Measurements from ENCODE around the gene IARS1.

Gene IARS1

GRCh38 chr9:92324431-92324830, 30.9 kb upstream of the IARS1 start:
- H3K36me3 ChIP-seq (ENCODE audit: control insufficient read depth, low read depth, low read length) = peaks cover 32% of the 10 kb centered on the region
- H3K27ac ChIP-seq (ENCODE audit: low read length) = no peak overlapping the region
- no peaks in the 10 kb centered on the region for H3K9me3 ChIP-seq (ENCODE audit: control insufficient read depth, low read depth, low read length)
- H3K4me3 ChIP-seq (ENCODE audit: low read length) = peak overlapping the region; percentile 93
- no peaks in the 10 kb centered on the region for H3K27me3 ChIP-seq (ENCODE audit: control insufficient read depth, insufficient read depth, low read length)
- H3K4me1 ChIP-seq (ENCODE audit: control insufficient read depth, low read depth, low read length) = peaks cover 9% of the 10 kb centered on the region
- peak overlapping the region; percentile 96 for H3K9ac ChIP-seq (ENCODE audit: low read length)

- Histone ChIP-seq H3K9ac (ENCODE audit: low read length) (no peak overlapping the region), H3K9me3 (ENCODE audit: control insufficient read depth, low read depth, low read length) (no peaks in the 10 kb centered on the region), H3K27ac (ENCODE audit: low read length) (no peak overlapping the region), H3K27me3 (ENCODE audit: control insufficient read depth, insufficient read depth, low read length) (no peaks in the 10 kb centered on the region), H3K36me3 (ENCODE audit: control insufficient read depth, low read depth, low read length) (peaks cover 77% of the 10 kb centered on the region), H3K4me3 (ENCODE audit: low read length) (no peak overlapping the region), H3K4me1 (ENCODE audit: control insufficient read depth, low read depth, low read length) (no peaks in the 10 kb centered on the region)
These were observed 22.0 kb upstream of the IARS1 start for GRCh38 chr9:92315456-92315855.

- H3K27me3 ChIP-seq (ENCODE audit: control insufficient read depth, insufficient read depth, low read length) = no peaks in the 10 kb centered on the region
- no peak overlapping the region for H3K9ac ChIP-seq (ENCODE audit: low read length)
- no peaks in the 10 kb centered on the region for H3K9me3 ChIP-seq (ENCODE audit: control insufficient read depth, low read depth, low read length)
- H3K36me3 ChIP-seq (ENCODE audit: control insufficient read depth, low read depth, low read length) = peaks cover 78% of the 10 kb centered on the region
- no peaks in the 10 kb centered on the region for H3K4me1 ChIP-seq (ENCODE audit: control insufficient read depth, low read depth, low read length)
- no peak overlapping the region for H3K27ac ChIP-seq (ENCODE audit: low read length)
- H3K4me3 ChIP-seq (ENCODE audit: low read length) = no peak overlapping the region
These were observed 20.1 kb upstream of the IARS1 start for GRCh38 chr9:92313624-92314012.

- Histone ChIP-seq H3K27me3 (ENCODE audit: control insufficient read depth, insufficient read depth, low read length) (no peaks in the 10 kb centered on the region), H3K9me3 (ENCODE audit: control insufficient read depth, low read depth, low read length) (no peaks in the 10 kb centered on the region), H3K36me3 (ENCODE audit: control insufficient read depth, low read depth, low read length) (peaks cover 77% of the 10 kb centered on the region), H3K9ac (ENCODE audit: low read length) (no peak overlapping the region), H3K27ac (ENCODE audit: low read length) (no peak overlapping the region), H3K4me3 (ENCODE audit: low read length) (no peak overlapping the region), H3K4me1 (ENCODE audit: control insufficient read depth, low read depth, low read length) (no peaks in the 10 kb centered on the region)
These were observed 19.6 kb upstream of the IARS1 start for GRCh38 chr9:92312887-92313623.

GRCh38 chr9:92310562-92310961, 17.1 kb upstream of the IARS1 start:
- Histone ChIP-seq H3K9me3 (ENCODE audit: control insufficient read depth, low read depth, low read length) (no peaks in the 10 kb centered on the region), H3K36me3 (ENCODE audit: control insufficient read depth, low read depth, low read length) (peaks cover 80% of the 10 kb centered on the region)

GRCh38 chr9:92308893-92309292, 15.4 kb upstream of the IARS1 start:
- Histone ChIP-seq H3K9me3 (ENCODE audit: control insufficient read depth, low read depth, low read length) (no peaks in the 10 kb centered on the region), H3K9ac (ENCODE audit: low read length) (no peak overlapping the region), H3K4me3 (ENCODE audit: low read length) (no peak overlapping the region), H3K36me3 (ENCODE audit: control insufficient read depth, low read depth, low read length) (peaks cover 81% of the 10 kb centered on the region), H3K27me3 (ENCODE audit: control insufficient read depth, insufficient read depth, low read length) (no peaks in the 10 kb centered on the region), H3K4me1 (ENCODE audit: control insufficient read depth, low read depth, low read length) (no peaks in the 10 kb centered on the region), H3K27ac (ENCODE audit: low read length) (no peak overlapping the region)

More at GRCh38 chr9:92310562-92310961, 17.1 kb upstream of the IARS1 start:
- no peak overlapping the region for H3K27ac ChIP-seq (ENCODE audit: low read length)
- H3K4me1 ChIP-seq (ENCODE audit: control insufficient read depth, low read depth, low read length) = no peaks in the 10 kb centered on the region
- H3K4me3 ChIP-seq (ENCODE audit: low read length) = no peak overlapping the region
- no peak overlapping the region for H3K9ac ChIP-seq (ENCODE audit: low read length)
- H3K27me3 ChIP-seq (ENCODE audit: control insufficient read depth, insufficient read depth, low read length) = no peaks in the 10 kb centered on the region

GRCh38 chr9:92300936-92301335, 7.4 kb upstream of the IARS1 start:
- Histone ChIP-seq H3K27me3 (ENCODE audit: control insufficient read depth, insufficient read depth, low read length) (no peaks in the 10 kb centered on the region), H3K4me1 (ENCODE audit: control insufficient read depth, low read depth, low read length) (no peaks in the 10 kb centered on the region), H3K9ac (ENCODE audit: low read length) (no peak overlapping the region), H3K27ac (ENCODE audit: low read length) (no peak overlapping the region), H3K36me3 (ENCODE audit: control insufficient read depth, low read depth, low read length) (peaks cover 90% of the 10 kb centered on the region), H3K9me3 (ENCODE audit: control insufficient read depth, low read depth, low read length) (no peaks in the 10 kb centered on the region), H3K4me3 (ENCODE audit: low read length) (no peak overlapping the region)

- Histone ChIP-seq H3K4me3 (ENCODE audit: low read length) (no peak overlapping the region), H3K36me3 (ENCODE audit: control insufficient read depth, low read depth, low read length) (peaks cover 73% of the 10 kb centered on the region)
These were observed 5.6 kb upstream of the IARS1 start for GRCh38 chr9:92299116-92299515.

GRCh38 chr9:92298036-92298435, 4.5 kb upstream of the IARS1 start:
- no peaks in the 10 kb centered on the region for H3K4me1 ChIP-seq (ENCODE audit: control insufficient read depth, low read depth, low read length)
- no peak overlapping the region for H3K9ac ChIP-seq (ENCODE audit: low read length)
- H3K27ac ChIP-seq (ENCODE audit: low read length) = no peak overlapping the region
- H3K4me3 ChIP-seq (ENCODE audit: low read length) = no peak overlapping the region
- H3K36me3 ChIP-seq (ENCODE audit: control insufficient read depth, low read depth, low read length) = peaks cover 62% of the 10 kb centered on the region
- H3K9me3 ChIP-seq (ENCODE audit: control insufficient read depth, low read depth, low read length) = no peaks in the 10 kb centered on the region
- H3K27me3 ChIP-seq (ENCODE audit: control insufficient read depth, insufficient read depth, low read length) = no peaks in the 10 kb centered on the region

More at GRCh38 chr9:92299116-92299515, 5.6 kb upstream of the IARS1 start:
- Histone ChIP-seq H3K9me3 (ENCODE audit: control insufficient read depth, low read depth, low read length) (no peaks in the 10 kb centered on the region), H3K9ac (ENCODE audit: low read length) (no peak overlapping the region), H3K27me3 (ENCODE audit: control insufficient read depth, insufficient read depth, low read length) (no peaks in the 10 kb centered on the region), H3K4me1 (ENCODE audit: control insufficient read depth, low read depth, low read length) (no peaks in the 10 kb centered on the region), H3K27ac (ENCODE audit: low read length) (no peak overlapping the region)

- Histone ChIP-seq H3K4me3 (ENCODE audit: low read length) (no peak overlapping the region), H3K36me3 (ENCODE audit: control insufficient read depth, low read depth, low read length) (peaks cover 58% of the 10 kb centered on the region), H3K4me1 (ENCODE audit: control insufficient read depth, low read depth, low read length) (no peaks in the 10 kb centered on the region), H3K9me3 (ENCODE audit: control insufficient read depth, low read depth, low read length) (no peaks in the 10 kb centered on the region), H3K27ac (ENCODE audit: low read length) (no peak overlapping the region), H3K9ac (ENCODE audit: low read length) (no peak overlapping the region), H3K27me3 (ENCODE audit: control insufficient read depth, insufficient read depth, low read length) (no peaks in the 10 kb centered on the region)
These were observed 4.1 kb upstream of the IARS1 start for GRCh38 chr9:92297611-92298010.

GRCh38 chr9:92295827-92296258, 2.3 kb upstream of the IARS1 start:
- H3K36me3 ChIP-seq (ENCODE audit: control insufficient read depth, low read depth, low read length) = peaks cover 43% of the 10 kb centered on the region
- H3K27me3 ChIP-seq (ENCODE audit: control insufficient read depth, insufficient read depth, low read length) = no peaks in the 10 kb centered on the region
- H3K4me3 ChIP-seq (ENCODE audit: low read length) = no peak overlapping the region
- H3K4me1 ChIP-seq (ENCODE audit: control insufficient read depth, low read depth, low read length) = no peaks in the 10 kb centered on the region
- H3K9me3 ChIP-seq (ENCODE audit: control insufficient read depth, low read depth, low read length) = no peaks in the 10 kb centered on the region
- no peak overlapping the region for H3K9ac ChIP-seq (ENCODE audit: low read length)
- no peak overlapping the region for H3K27ac ChIP-seq (ENCODE audit: low read length)

GRCh38 chr9:92295240-92295790, 1.8 kb upstream of the IARS1 start:
- Histone ChIP-seq H3K27ac (ENCODE audit: low read length) (no peak overlapping the region), H3K27me3 (ENCODE audit: control insufficient read depth, insufficient read depth, low read length) (no peaks in the 10 kb centered on the region), H3K36me3 (ENCODE audit: control insufficient read depth, low read depth, low read length) (peaks cover 43% of the 10 kb centered on the region), H3K4me1 (ENCODE audit: control insufficient read depth, low read depth, low read length) (no peaks in the 10 kb centered on the region), H3K9ac (ENCODE audit: low read length) (no peak overlapping the region), H3K4me3 (ENCODE audit: low read length) (no peak overlapping the region), H3K9me3 (ENCODE audit: control insufficient read depth, low read depth, low read length) (no peaks in the 10 kb centered on the region)
